ENCODE results near the gene PLCB1. TPM values are rescaled to one million over a fixed set of nuclear protein-coding genes. Genes with fewer than 3 reads are reported as not detected.
A peak's percentile ranks its signal among the peaks of the same experiment; 100 is the strongest.
"Not testable (repeated sequence)": the region's sequence is repeated elsewhere in the genome, so short reads cannot be mapped to it uniquely, and the experiment has no call there.

The PLCB1 gene
- 1 to 10 TPM; 1.9 to 2.2 TPM for total RNA-seq

GRCh38 chr20:8131598-8132483 lies at the start of gene PLCB1:
PLCB1 (plus strand) TSS chr20:8132266; CDS start chr20:8132652, 386 bp downstream.
- H3K4me3 Mint-ChIP-seq, result peak within 1 kb of the TSS; percentile 68
- peak; percentile 79 for DNase-seq
- H3K27me3 Mint-ChIP-seq, result peaks cover 48% of the 10 kb centered on the region
- ChIA-PET CTCF (interaction anchor here (0.7 to 2.1 kb wide), 14 partner anchors 9 to 590 kb away, joined by 3 to 18 read pairs (median 3); no protein-coding TSS in a partner anchor), POLR2A (no interaction called here)
- peaks cover 23% of the 10 kb centered on the region for H3K4me1 Mint-ChIP-seq
- H3K9me3 Mint-ChIP-seq, result no peaks in the 10 kb centered on the region
- H3K36me3 Mint-ChIP-seq (ENCODE audit: low read depth), result no peaks in the 10 kb centered on the region
- no peak within 1 kb of the TSS for H3K27ac Mint-ChIP-seq

GRCh38 chr20:8082989-8083388 lies 49.1 kb upstream of the PLCB1 start:
- H3K4me1 Mint-ChIP-seq, result no peaks in the 10 kb centered on the region
- H3K4me3 Mint-ChIP-seq, result no peak overlapping the region
- POLR2A ChIA-PET, result no interaction called here
- H3K27me3 Mint-ChIP-seq, result no peaks in the 10 kb centered on the region
- CTCF ChIA-PET, result interaction anchor here (1.1 kb wide), 1 partner anchor 39 kb away, joined by 3 read pairs; no protein-coding TSS in a partner anchor
- DNase-seq, result no peak
- no peak overlapping the region for H3K27ac Mint-ChIP-seq
- no peaks in the 10 kb centered on the region for H3K9me3 Mint-ChIP-seq
- H3K36me3 Mint-ChIP-seq (ENCODE audit: low read depth), result no peaks in the 10 kb centered on the region

- no peak overlapping the region for H3K27ac Mint-ChIP-seq
- DNase-seq, result no peak
- H3K9me3 Mint-ChIP-seq, result no peaks in the 10 kb centered on the region
- H3K4me1 Mint-ChIP-seq, result no peaks in the 10 kb centered on the region
- H3K36me3 Mint-ChIP-seq (ENCODE audit: low read depth), result no peaks in the 10 kb centered on the region
- ChIA-PET CTCF (no interaction called here), POLR2A (no interaction called here)
- peaks cover 2% of the 10 kb centered on the region for H3K27me3 Mint-ChIP-seq
- no peak overlapping the region for H3K4me3 Mint-ChIP-seq
Observed at GRCh38 chr20:8089668-8090067, 42.4 kb upstream of the PLCB1 start.

DNA sequence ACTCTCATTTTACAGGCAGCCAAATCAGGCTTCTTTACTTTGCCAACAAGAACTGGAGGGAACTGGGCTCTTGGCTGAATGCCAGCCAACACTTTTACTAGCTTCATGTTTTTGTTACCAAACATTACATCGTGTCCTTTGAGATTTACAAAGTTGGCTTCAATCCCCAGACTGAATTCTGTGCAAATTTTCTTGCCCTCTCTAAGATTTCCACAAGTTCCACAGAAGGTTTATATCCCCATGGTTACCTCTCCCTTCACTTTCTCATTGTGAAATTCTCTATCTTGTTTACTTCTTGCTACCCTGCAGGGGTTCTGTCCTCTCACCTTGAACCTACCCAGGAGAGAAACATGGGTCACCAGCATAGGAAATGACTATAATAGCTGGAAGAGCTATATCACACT lies 37.6 kb upstream of the PLCB1 start:
- Mint-ChIP-seq H3K27ac (no peak overlapping the region), H3K9me3 (no peaks in the 10 kb centered on the region), H3K27me3 (no peaks in the 10 kb centered on the region), H3K4me1 (no peaks in the 10 kb centered on the region), H3K4me3 (no peak overlapping the region), H3K36me3 (ENCODE audit: low read depth) (no peaks in the 10 kb centered on the region)
- ChIA-PET CTCF (no interaction called here), POLR2A (no interaction called here)
- DNase-seq, result no peak

GRCh38 chr20:8094850-8095249 lies 37.2 kb upstream of the PLCB1 start:
- H3K4me1 Mint-ChIP-seq, result no peaks in the 10 kb centered on the region

DNA sequence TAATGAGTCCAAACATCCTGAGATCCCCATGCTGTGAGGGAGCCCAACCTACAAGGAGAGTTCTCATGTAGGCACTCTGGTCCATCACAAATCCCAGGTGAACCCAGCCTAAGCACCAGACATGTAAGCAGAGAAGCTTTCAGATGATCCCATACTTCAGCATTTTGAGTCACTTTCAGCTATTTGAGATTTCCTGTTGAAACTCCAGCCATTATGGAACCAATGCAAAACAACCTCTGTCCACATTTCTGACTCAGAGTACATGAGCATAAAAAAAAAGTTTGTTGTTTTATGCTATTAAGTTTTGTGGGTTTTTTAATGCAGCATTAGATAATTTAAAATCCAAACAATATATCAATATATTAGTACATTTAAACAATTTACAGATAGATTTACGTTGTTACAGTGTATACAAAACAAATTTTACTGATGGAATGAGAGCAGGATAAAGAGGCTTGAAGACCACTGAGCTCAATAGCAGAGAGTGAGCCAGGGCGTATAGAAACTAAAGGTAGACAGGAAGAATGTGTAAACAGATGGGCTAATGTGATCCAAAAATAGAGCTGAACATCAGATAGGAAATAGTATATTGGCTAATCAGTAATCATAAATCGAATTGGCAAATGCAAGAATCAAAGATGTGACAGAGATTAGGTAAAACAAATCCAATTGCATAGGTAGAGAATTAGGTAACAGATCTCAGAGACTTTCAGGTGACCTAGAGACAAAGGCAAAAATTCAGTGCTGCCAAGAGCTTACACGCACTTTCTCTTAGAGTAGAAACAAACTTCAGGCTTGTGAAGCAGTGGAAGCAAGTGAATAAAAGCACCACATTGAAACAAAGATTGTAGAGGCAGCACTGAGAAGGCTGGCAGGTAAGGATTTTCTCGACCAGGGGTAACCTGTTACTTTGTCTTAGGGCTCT lies 36.2 kb upstream of the PLCB1 start:
- Mint-ChIP-seq H3K27me3 (peaks cover 2% of the 10 kb centered on the region), H3K4me3 (no peak overlapping the region), H3K36me3 (ENCODE audit: low read depth) (no peaks in the 10 kb centered on the region), H3K4me1 (no peaks in the 10 kb centered on the region), H3K9me3 (no peaks in the 10 kb centered on the region), H3K27ac (no peak overlapping the region)
- ChIA-PET CTCF (interaction anchor here (0.6 kb wide), 1 partner anchor 1705 kb away, joined by 3 read pairs; no protein-coding TSS in a partner anchor), POLR2A (no interaction called here)
- no peak for DNase-seq

More at GRCh38 chr20:8094850-8095249, 37.2 kb upstream of the PLCB1 start:
- Mint-ChIP-seq H3K36me3 (ENCODE audit: low read depth) (no peaks in the 10 kb centered on the region), H3K27ac (no peak overlapping the region), H3K9me3 (no peaks in the 10 kb centered on the region), H3K27me3 (no peaks in the 10 kb centered on the region), H3K4me3 (no peak overlapping the region)
- CTCF ChIA-PET, result no interaction called here
- no peak for DNase-seq
- POLR2A ChIA-PET, result no interaction called here

DNA sequence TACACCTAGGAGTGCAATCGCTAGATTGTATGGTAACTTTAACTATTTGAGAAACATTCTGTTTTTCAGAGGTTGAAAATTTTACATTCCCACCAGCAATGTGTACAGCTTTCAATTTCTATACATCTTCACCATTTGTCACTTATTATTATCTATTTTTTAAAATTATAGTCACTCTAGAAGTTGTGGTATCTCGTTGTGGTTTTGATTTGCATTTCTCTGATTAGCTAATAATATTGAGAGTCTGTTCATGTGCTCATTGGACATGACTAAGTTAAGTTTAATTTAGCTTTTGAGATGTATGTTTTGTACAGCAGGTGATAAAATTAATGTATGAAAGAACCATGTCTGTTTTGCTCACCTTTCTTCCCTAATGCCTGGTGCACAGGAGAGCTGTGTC lies 34.8 kb upstream of the PLCB1 start:
- POLR2A ChIA-PET, result no interaction called here
- Mint-ChIP-seq H3K4me3 (no peak overlapping the region), H3K27me3 (peaks cover 4% of the 10 kb centered on the region), H3K27ac (no peak overlapping the region), H3K36me3 (ENCODE audit: low read depth) (no peaks in the 10 kb centered on the region), H3K4me1 (no peaks in the 10 kb centered on the region), H3K9me3 (no peaks in the 10 kb centered on the region)
- CTCF ChIA-PET, result no interaction called here
- DNase-seq, result no peak

- H3K4me1 Mint-ChIP-seq, result no peaks in the 10 kb centered on the region
- no peak overlapping the region for H3K27ac Mint-ChIP-seq
- CTCF ChIA-PET, result no interaction called here
- H3K36me3 Mint-ChIP-seq (ENCODE audit: low read depth), result no peaks in the 10 kb centered on the region
- no peak for DNase-seq
- H3K4me3 Mint-ChIP-seq, result no peak overlapping the region
- peaks cover 2% of the 10 kb centered on the region for H3K9me3 Mint-ChIP-seq
- H3K27me3 Mint-ChIP-seq, result peaks cover 12% of the 10 kb centered on the region
- POLR2A ChIA-PET, result no interaction called here
Observed at GRCh38 chr20:8104252-8104651, 27.8 kb upstream of the PLCB1 start.

GRCh38 chr20:8114612-8115011 lies 17.5 kb upstream of the PLCB1 start:
- CTCF ChIA-PET; H3K4me1 Mint-ChIP-seq; H3K36me3 Mint-ChIP-seq (ENCODE audit: low read depth); H3K27me3 Mint-ChIP-seq; DNase-seq; H3K27ac Mint-ChIP-seq; POLR2A ChIA-PET; H3K9me3 Mint-ChIP-seq; H3K4me3 Mint-ChIP-seq: not testable (repeated sequence)

- no peak for DNase-seq
- Mint-ChIP-seq H3K9me3 (no peaks in the 10 kb centered on the region), H3K27me3 (no peaks in the 10 kb centered on the region), H3K36me3 (ENCODE audit: low read depth) (no peaks in the 10 kb centered on the region), H3K4me1 (no peaks in the 10 kb centered on the region), H3K27ac (no peak overlapping the region), H3K4me3 (no peak overlapping the region)
- ChIA-PET CTCF (no interaction called here), POLR2A (no interaction called here)
Observed at GRCh38 chr20:8115436-8115835, 16.6 kb upstream of the PLCB1 start.

DNA sequence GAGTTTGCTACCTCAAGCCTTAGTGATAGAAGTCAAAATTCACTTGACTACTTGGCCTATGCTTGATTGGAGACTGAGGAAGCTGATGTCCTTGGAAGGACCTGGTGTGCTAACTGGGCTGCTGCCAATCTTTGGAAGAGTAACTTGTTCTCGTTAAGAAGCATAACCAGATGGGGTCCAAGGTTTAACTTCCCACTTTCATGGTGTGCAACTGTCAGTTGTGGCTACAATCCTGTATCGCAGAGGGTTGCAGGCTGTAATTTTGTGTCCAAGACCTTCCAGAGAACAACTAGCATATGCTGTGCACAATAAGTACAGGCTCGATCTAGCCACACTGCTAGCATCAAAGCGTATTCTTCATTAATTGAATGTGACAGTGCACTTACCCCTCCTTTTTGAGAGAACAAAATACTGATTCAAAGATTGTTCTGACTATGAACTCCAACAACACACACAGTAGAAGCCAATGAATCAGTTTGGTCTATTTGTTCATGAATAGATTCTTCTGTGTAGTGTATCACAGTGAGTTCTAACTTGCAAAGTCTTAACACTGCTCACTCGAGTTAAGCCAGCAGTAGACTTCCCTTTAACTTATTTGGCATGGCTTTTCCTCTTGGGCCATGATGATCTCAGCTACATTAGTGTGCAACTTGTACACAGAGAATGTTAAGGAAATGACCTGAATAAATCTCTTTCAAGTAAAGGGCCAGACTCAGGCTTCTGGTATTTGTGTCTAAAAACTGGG lies 15.8 kb upstream of the PLCB1 start:
- peaks cover 4% of the 10 kb centered on the region for H3K27me3 Mint-ChIP-seq
- CTCF ChIA-PET, result no interaction called here
- POLR2A ChIA-PET, result no interaction called here
- H3K4me1 Mint-ChIP-seq, result no peaks in the 10 kb centered on the region
- H3K4me3 Mint-ChIP-seq, result no peak overlapping the region
- no peaks in the 10 kb centered on the region for H3K9me3 Mint-ChIP-seq
- no peak for DNase-seq
- no peaks in the 10 kb centered on the region for H3K36me3 Mint-ChIP-seq (ENCODE audit: low read depth)
- no peak overlapping the region for H3K27ac Mint-ChIP-seq

DNA sequence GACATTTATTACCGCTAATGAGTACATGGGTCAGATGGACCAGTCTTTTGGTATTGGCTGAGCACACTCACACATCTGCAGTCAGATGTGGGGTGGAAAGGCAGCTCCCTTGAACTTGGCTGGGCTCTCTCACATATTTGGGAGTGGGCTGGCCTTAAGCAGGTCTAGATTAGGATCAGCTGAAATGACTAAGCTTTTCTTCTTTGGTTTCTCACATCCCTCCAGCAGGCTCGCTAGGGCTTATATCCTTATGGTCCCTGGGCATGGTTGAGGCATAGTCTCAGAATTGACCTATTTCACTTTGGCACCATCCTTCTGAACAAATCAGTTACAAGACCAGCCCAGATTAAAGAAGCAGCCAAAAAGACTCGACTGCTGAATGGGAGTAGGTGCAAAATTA lies 14.4 kb upstream of the PLCB1 start:
- no peak overlapping the region for H3K4me3 Mint-ChIP-seq
- H3K27ac Mint-ChIP-seq, result no peak overlapping the region
- ChIA-PET CTCF (no interaction called here), POLR2A (no interaction called here)
- H3K4me1 Mint-ChIP-seq, result no peaks in the 10 kb centered on the region
- H3K27me3 Mint-ChIP-seq, result peaks cover 4% of the 10 kb centered on the region
- DNase-seq, result no peak
- no peaks in the 10 kb centered on the region for H3K9me3 Mint-ChIP-seq
- H3K36me3 Mint-ChIP-seq (ENCODE audit: low read depth), result no peaks in the 10 kb centered on the region

GRCh38 chr20:8118039-8118438 lies 14.0 kb upstream of the PLCB1 start:
- H3K4me1 Mint-ChIP-seq, result no peaks in the 10 kb centered on the region

More at GRCh38 chr20:8118039-8118438, 14.0 kb upstream of the PLCB1 start:
- no peak overlapping the region for H3K4me3 Mint-ChIP-seq
- H3K27ac Mint-ChIP-seq, result no peak overlapping the region
- ChIA-PET POLR2A (no interaction called here), CTCF (no interaction called here)
- DNase-seq, result no peak
- no peaks in the 10 kb centered on the region for H3K9me3 Mint-ChIP-seq
- peaks cover 4% of the 10 kb centered on the region for H3K27me3 Mint-ChIP-seq
- no peaks in the 10 kb centered on the region for H3K36me3 Mint-ChIP-seq (ENCODE audit: low read depth)

All from activated CD4-positive, alpha-beta memory T cell treated with anti-CD3 and anti-CD28 coated beads, Interleukin-2, amount 10 ng/mL, durations not matched to agents 7 days and 5 days (primary cell).